ENCODE measurements around the gene MBD4. TPM values are rescaled to one million over a fixed set of nuclear protein-coding genes. Genes with fewer than 3 reads are reported as not detected.

Gene MBD4
- total and polyA plus RNA-seq, 12 donors = 11.1 to 37.8 (median 19.2) TPM

DNA sequence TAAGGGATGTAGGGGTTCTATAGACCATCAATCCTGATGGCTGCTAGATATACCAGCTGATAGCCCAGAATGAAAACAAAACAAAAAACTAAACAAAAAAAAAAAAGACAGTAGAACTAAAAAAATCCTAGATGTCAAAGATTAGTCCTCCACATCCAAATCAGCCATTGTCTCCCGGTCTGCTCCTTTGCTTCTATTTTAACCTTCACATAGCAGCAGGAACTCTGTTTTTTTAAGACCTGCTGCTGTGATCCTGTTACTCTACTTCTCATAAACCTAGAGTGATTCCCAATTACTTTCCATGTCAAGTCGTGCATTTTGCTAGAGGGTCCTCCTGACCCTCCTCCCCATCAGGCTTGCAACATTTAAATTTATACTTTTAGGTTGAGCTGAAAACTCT lies 2.7 kb upstream of the MBD4 start:
- H3K9me3 ChIP-seq = no peaks in the 10 kb centered on the region
- peak overlapping the region; percentile 14 to 96 (median 89) for H3K27ac ChIP-seq
- H3K4me3 ChIP-seq = no peak overlapping the region
- WGBS, 2 donors = 28 to 31% methylated on average over 2 of the region's 2 CpGs
- peaks cover 0 to 10% (median 2%) of the 10 kb centered on the region in 9 donors for H3K36me3 ChIP-seq
- H3K4me1 ChIP-seq = peaks cover 22 to 64% (median 50%) of the 10 kb centered on the region in 9 donors
- no peaks in the 10 kb centered on the region for H3K27me3 ChIP-seq
- intact Hi-C loops (cut with DNase I) = loop anchor here in 1 of 10 donors (5.0 kb wide), 1 partner anchor 35 kb away; no protein-coding TSS in a partner anchor
- TF ChIP-seq, protein P1, sequence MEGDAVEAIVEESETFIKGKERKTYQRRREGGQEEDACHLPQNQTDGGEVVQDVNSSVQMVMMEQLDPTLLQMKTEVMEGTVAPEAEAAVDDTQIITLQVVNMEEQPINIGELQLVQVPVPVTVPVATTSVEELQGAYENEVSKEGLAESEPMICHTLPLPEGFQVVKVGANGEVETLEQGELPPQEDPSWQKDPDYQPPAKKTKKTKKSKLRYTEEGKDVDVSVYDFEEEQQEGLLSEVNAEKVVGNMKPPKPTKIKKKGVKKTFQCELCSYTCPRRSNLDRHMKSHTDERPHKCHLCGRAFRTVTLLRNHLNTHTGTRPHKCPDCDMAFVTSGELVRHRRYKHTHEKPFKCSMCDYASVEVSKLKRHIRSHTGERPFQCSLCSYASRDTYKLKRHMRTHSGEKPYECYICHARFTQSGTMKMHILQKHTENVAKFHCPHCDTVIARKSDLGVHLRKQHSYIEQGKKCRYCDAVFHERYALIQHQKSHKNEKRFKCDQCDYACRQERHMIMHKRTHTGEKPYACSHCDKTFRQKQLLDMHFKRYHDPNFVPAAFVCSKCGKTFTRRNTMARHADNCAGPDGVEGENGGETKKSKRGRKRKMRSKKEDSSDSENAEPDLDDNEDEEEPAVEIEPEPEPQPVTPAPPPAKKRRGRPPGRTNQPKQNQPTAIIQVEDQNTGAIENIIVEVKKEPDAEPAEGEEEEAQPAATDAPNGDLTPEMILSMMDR (IDR thresholded peaks at IDR 0.05) = no peak
- no peak for ATAC-seq
- no peak for DNase-seq

- Histone ChIP-seq H3K27me3 (no peaks in the 10 kb centered on the region), H3K4me3 (peak overlapping the region in 5 of 10 donors; percentile 28 to 91 (median 80)), H3K36me3 (peaks cover 0 to 17% (median 6%) of the 10 kb centered on the region in 9 donors), H3K27ac (peak overlapping the region; percentile 14 to 96 (median 89)), H3K4me1 (peaks cover 22 to 71% (median 51%) of the 10 kb centered on the region in 9 donors), H3K9me3 (no peaks in the 10 kb centered on the region)
- ATAC-seq (peak in 1 of 8 donors; percentile 29), DNase-seq (peak in 1 of 2 donors; percentile 40)
- intact Hi-C loops (cut with DNase I) = loop anchor here in 2 of 10 donors (2.0 to 5.0 kb wide), 2 partner anchors 19 to 36 kb away; no protein-coding TSS in a partner anchor
- TF ChIP-seq, protein P1 (IDR thresholded peaks at IDR 0.05) = peak in 3 of 9 donors; percentile 26 to 31 (median 28)
- 16 to 17% methylated on average over 4 of the region's 4 CpGs for WGBS, 2 donors
These were observed 2.0 kb upstream of the MBD4 start for GRCh38 chr3:129441782-129442181.

- ATAC-seq (no peak), DNase-seq (no peak)
- Histone ChIP-seq H3K36me3 (peaks cover 0 to 23% (median 6%) of the 10 kb centered on the region in 9 donors), H3K4me3 (peak overlapping the region in 9 of 10 donors; percentile 64 to 91 (median 83)), H3K27me3 (no peaks in the 10 kb centered on the region), H3K27ac (peak overlapping the region; percentile 79 to 96 (median 89)), H3K9me3 (no peaks in the 10 kb centered on the region), H3K4me1 (peaks cover 22 to 76% (median 55%) of the 10 kb centered on the region in 9 donors)
- TF ChIP-seq, protein P1 (IDR thresholded peaks at IDR 0.05) = no peak
- intact Hi-C loops (cut with DNase I) = loop anchor here in 2 of 10 donors (2.0 to 5.0 kb wide), 2 partner anchors 20 to 36 kb away; no protein-coding TSS in a partner anchor
- 39 to 54% methylated on average over 9 of the region's 9 CpGs for WGBS, 2 donors
These were observed 1.5 kb upstream of the MBD4 start for GRCh38 chr3:129441215-129441614.

DNA sequence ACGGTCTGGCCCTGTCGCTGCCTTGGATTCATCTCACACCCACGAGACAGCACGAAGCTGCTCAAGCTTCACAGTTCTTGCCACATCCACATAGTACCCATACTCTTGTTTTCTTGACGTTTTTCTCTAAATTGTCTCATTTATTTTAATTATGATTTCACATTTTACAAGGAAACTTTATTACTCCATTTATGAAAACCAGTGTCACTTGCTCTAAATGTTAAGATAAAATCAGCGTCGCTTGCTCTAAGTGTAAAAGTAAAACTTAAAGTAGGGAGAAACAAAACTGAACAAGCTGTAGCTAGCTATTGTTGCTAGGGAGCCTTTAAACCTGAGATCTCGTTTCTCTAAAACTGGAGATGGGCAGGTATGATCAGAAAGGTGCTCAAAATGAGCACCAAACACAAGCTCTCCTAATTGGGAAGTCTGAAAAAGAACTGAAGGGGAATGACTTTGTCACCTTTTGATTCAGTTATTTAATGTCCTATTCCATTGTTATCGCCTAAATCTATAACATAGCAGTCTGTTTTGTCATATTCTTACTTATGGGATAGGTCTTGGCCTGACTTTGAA lies 956 bp upstream of the MBD4 start:
- ATAC-seq (no peak), DNase-seq (no peak)
- peak overlapping the region; percentile 79 to 96 (median 89) for H3K27ac ChIP-seq
- H3K27me3 ChIP-seq = no peaks in the 10 kb centered on the region
- H3K4me3 ChIP-seq = peak overlapping the region; percentile 41 to 91 (median 82)
- peaks cover 24 to 81% (median 60%) of the 10 kb centered on the region in 9 donors for H3K4me1 ChIP-seq
- no peaks in the 10 kb centered on the region for H3K9me3 ChIP-seq
- TF ChIP-seq, protein P1 (IDR thresholded peaks at IDR 0.05) = no peak
- intact Hi-C loops (cut with DNase I) = loop anchor here in 2 of 10 donors (2.0 to 5.0 kb wide), 2 partner anchors 20 to 37 kb away; no protein-coding TSS in a partner anchor
- peaks cover 0 to 28% (median 6%) of the 10 kb centered on the region in 9 donors for H3K36me3 ChIP-seq
- 7 to 9% methylated on average over 9 of the region's 9 CpGs for WGBS, 2 donors

Measured in heart right ventricle (tissue), 16 donors.